HG03378 (cell line): ENCODE results near the gene SLC7A8.

Experiments
- ATAC-seq: cut with Tn5 transposase; IDR thresholded peaks from one replicate; pipeline ENCODE4 v1.9.1; 2021; ENCODE audit warnings: mild to moderate bottlenecking, moderate library complexity; ENCODE audit not compliant: unreplicated experiment

SLC7A8 gene

GRCh38 chr14:23183158-23183470 is 346 bp downstream of the SLC7A8 start:
- no peak for ATAC-seq

- no peak for ATAC-seq
Observed at GRCh38 chr14:23182372-23183157, 895 bp downstream of the SLC7A8 start.

GRCh38 chr14:23181946-23182345 is 1.5 kb downstream of the SLC7A8 start:
- no peak for ATAC-seq

- ATAC-seq = no peak
Observed at GRCh38 chr14:23181453-23181852, 2.0 kb downstream of the SLC7A8 start.

GRCh38 chr14:23177181-23177580 is 6.3 kb downstream of the SLC7A8 start:
- no peak for ATAC-seq

GRCh38 chr14:23175823-23176222 is 7.6 kb downstream of the SLC7A8 start:
- ATAC-seq = no peak

GRCh38 chr14:23174296-23175184 is 8.9 kb downstream of the SLC7A8 start:
- no peak for ATAC-seq

GRCh38 chr14:23173796-23174195 is 9.7 kb downstream of the SLC7A8 start:
- ATAC-seq = no peak

- ATAC-seq = no peak
Observed at GRCh38 chr14:23173031-23173430, 10.4 kb downstream of the SLC7A8 start.

- ATAC-seq = no peak
Observed at GRCh38 chr14:23172574-23172973, 10.9 kb downstream of the SLC7A8 start.

- no peak for ATAC-seq
Observed at GRCh38 chr14:23172096-23172495, 11.4 kb downstream of the SLC7A8 start.

GRCh38 chr14:23171222-23171975 is 12.1 kb downstream of the SLC7A8 start:
- no peak for ATAC-seq

- ATAC-seq = no peak
Observed at GRCh38 chr14:23169622-23170021, 13.8 kb downstream of the SLC7A8 start.

DNA sequence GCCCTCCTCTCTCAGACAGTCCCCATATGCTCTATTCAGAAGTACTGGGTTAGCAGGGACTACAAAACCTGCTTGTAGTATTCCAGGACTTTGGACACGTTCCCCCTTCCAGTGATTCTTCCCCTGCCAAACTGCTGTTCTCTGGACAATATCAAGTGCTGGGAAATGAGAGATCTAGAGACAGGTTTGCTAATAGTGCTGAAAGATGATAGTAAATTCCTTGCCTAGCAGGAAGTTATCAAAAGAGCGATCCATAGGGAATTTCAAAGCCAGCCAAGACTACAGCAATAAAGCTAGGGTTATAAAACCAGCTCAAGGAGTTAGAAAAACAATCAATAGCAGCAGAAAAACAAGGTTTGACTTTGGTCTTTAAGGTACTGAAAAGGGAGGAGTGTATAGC is 15.2 kb downstream of the SLC7A8 start:
- ATAC-seq = no peak

- no peak for ATAC-seq
Observed at GRCh38 chr14:23167116-23167847, 16.2 kb downstream of the SLC7A8 start.

- no peak for ATAC-seq
Observed at GRCh38 chr14:23164949-23165348, 18.5 kb downstream of the SLC7A8 start.

GRCh38 chr14:23164250-23164649 is 19.2 kb downstream of the SLC7A8 start:
- no peak for ATAC-seq

- ATAC-seq = no peak
Observed at GRCh38 chr14:23163830-23164229, 19.6 kb downstream of the SLC7A8 start.

DNA sequence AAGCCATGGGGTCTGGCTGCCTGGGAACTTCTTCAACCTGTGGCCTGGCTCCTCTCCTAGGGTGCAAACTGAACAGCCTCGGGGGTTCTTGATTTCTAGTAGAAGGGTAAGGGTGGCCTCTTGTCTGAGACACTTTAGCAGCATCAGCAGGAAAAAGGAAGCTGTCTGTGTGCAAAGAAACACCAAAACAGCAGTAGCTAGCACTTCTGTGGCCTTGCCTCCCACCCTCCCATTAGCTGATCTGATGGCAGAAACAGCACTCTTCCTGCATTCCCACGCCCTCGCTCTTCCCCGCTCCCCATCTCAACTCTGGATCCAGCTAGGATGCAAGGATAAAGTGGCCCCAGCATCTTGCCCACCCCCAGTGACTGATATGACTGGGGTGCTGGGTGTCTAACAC is 20.7 kb downstream of the SLC7A8 start:
- no peak for ATAC-seq

GRCh38 chr14:23162005-23162404 is 21.5 kb downstream of the SLC7A8 start:
- no peak for ATAC-seq
